Fibroblast of mammary gland (primary cell): ENCODE measurements around the gene HOXA7.
A peak's percentile ranks its signal among the peaks of the same experiment; 100 is the strongest.

ENCODE experiments used
- DNase-seq: peaks from one replicate; pipeline ENCODE4 v3.0.0-alpha.2; 2010; ENCODE audit warnings: low read depth
- H3K4me3 ChIP-seq: 2 replicates; pipeline ENCODE4 v1.5.1; 2011; ENCODE audit warnings: low read depth, mild to moderate bottlenecking, low read length, moderate library complexity; ENCODE audit not compliant: control insufficient read depth
- CTCF ChIP-seq: conservative IDR thresholded peaks from 2 replicates; pipeline ENCODE4 v1.5.1; 2011; ENCODE audit warnings: low read depth, low read length, inconsistent platforms; ENCODE audit not compliant: control insufficient read depth, insufficient read depth

HOXA7 gene

GRCh38 chr7:27176962-27177794, 20.7 kb upstream of the HOXA7 start:
- no peak for TF ChIP-seq CTCF
- H3K4me3 ChIP-seq: no peak overlapping the region
- no peak for DNase-seq

- no peak overlapping the region for H3K4me3 ChIP-seq
- TF ChIP-seq CTCF: no peak
- no peak for DNase-seq
Measured at GRCh38 chr7:27176524-27176845, 20.0 kb upstream of the HOXA7 start.

DNA sequence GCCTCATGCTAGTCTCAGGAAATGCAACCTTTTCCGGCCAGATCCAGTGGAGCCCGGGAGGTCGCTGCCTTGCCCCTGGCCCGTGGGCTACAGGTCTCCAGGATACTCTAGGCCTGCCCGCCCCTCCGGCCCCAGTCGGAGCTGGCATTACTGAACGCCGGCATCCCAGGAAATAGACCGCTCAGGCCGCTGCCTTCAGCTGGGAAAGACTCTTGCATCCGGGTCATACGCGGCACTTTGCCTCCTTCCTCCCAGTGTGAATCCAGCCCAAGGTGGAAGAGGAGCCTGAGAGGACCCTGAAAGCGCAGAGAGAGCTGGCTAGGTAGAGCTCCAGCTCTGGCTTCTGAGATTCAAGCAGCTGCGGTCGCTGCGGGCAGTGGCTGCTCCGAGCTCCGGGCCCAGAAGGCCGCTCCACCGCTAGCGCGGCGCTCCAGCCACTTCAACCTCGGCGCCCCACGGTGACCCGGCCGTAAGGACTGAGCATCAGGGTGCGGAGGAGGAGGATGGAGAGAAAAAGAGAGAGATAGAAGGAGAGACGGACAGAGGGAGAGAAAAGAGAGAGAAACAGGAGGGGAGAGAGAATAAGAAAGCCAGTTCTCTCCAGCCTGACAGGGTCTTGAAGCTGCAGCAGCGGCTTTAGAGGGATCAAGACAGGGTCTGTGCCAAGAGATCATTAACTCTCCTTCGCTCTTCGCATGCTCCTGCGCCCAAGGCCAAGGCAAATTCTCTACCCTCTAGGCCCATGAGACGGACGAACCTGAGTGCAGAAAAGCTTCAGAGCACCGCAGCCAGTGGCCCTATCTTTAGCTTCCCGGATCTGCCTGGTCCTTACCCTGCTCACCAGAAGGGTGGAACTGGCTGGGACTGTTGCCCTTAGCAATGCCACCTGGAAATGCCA, 19.4 kb upstream of the HOXA7 start:
- no peak overlapping the region for H3K4me3 ChIP-seq
- TF ChIP-seq CTCF: no peak
- DNase-seq: no peak

DNA sequence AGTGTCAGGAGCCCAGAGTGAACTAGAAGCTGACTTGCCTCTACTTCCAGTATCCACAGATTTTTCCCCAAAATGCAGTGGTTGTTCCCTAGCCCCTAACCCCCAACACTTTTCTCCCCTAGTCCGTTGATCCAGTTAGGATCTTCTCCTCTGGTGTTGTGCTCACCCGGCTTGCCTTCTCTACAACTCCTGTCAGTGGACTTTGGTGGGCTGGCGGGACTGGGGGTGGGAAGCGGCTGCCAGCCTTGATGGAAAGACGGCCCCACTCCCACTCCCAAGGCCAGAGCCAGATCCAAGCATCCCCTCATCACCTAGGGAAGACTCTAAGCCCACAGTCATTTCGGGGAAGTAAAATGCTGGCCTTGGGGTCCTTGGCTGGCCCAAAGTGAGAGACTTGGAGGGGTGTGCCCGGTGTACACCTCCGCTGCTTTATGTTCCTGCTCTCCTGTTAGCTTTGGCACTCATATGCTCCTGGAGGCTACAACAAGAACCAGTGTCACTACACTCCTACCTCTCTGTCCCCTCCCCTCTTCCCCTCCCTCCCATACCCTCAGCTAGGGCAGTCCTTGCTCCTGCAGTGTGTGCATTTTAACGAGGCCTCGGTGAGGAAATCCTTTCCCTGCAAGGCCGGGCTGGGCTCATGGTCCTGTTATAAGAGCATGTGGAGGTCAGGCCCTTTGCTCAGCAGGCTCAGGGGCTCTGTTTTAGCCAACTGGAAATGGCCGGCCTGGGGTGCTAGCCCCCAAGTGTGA, 18.6 kb upstream of the HOXA7 start:
- no peak for DNase-seq
- H3K4me3 ChIP-seq: no peak overlapping the region
- no peak for TF ChIP-seq CTCF

DNA sequence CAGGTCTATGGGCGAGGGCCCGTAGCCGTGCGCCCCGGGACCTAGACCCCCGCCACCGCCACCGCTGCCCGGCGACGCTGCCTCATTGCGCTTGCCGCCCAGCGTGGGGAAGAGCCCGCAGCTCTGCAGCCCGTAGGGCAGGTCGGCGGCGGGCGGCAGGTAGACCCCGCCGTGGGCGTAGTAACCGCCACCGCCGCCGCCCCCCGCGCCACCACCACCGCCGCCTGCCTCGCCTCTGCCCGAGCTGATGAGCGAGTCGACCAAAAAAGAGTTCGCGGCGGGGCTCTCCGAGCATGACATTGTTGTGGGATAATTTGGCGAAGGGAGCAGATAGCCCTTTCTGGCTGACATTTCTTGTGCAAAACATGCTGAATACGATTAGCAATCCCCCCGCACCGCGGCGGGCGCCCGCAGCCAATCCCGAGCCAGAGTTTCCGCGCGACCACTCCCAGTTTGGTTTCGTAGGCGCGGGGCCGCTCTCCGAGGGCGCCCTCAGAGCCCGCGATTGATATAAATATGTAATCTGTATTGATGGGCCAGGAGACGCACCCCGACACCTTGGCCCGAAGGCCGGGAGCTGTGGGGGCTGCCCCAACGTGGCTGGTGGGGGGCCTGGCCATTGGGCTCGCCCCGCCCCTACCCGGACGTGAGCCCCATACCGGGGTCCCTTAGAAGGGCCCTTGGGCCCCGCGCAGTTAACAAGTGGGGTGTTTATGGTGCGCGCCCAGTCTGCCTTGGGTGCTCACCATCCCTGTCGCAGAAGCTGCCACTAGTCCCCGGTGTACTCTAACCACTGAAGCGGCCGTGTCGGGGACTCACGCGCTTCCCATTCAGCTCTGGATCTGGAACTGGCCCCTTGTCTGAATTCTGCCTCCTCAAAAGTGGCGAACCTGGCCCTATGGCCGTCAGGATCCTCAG, 17.7 kb upstream of the HOXA7 start, which contains the start of gene HOXA10:
Gene HOXA10 (minus strand): TSS at position 365 of the 918 bp plus-strand sequence. CDS start 14 bp downstream, at position 351.
- DNase-seq: peak; percentile 10
- peak within 1 kb of the TSS; percentile 60 for H3K4me3 ChIP-seq
- no peak for TF ChIP-seq CTCF

DNA sequence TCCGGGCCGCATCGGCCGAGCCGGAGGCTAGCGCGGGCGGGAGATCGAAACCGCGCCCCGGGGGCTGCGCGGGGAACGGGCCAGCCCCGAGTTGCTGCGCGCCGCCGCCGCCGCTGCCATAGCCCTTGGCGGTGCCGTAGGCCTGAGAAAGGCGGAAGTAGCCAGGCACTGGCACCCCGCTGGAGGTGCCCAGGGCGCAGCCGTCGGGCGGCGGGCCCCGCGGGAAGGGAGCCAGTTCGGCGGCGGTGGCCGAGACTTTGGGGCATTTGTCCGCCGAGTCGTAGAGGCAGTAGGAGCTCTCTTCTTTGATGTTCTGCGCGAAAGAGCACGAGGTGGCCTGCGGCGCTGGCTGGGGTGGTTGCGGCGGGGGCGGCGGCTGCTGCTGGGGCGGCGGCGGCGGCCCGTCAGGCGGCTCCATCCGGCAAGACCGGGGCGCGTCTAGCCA, 17.1 kb upstream of the HOXA7 start:
- no peak for DNase-seq
- peak overlapping the region; percentile 60 for H3K4me3 ChIP-seq
- TF ChIP-seq CTCF: no peak
